Measurements from ENCODE around the gene DIS3.
"Not testable (repeated sequence)": the region's sequence is repeated elsewhere in the genome, so short reads cannot be mapped to it uniquely, and the experiment has no call there.

DNA sequence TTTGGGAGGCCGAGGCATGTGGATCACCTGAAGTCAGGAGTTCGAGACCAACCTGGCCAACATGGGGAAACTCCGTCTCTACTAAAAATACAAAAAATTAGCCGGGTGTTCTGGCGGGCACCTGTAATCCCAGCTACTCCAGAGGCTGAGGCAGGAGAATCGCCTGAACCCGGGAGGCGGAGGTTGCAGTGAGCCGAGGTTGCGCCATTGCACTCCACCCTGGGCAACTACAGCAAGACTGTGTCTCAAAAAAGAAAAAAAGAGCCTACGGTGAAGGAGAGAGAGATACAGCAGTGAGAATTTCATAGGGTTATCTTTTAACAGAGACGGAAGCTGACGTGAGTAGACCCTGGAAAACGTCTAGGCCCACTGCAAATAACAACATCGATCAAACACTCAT lies 55.5 kb downstream of the DIS3 start:
- TF ChIP-seq, protein P1, sequence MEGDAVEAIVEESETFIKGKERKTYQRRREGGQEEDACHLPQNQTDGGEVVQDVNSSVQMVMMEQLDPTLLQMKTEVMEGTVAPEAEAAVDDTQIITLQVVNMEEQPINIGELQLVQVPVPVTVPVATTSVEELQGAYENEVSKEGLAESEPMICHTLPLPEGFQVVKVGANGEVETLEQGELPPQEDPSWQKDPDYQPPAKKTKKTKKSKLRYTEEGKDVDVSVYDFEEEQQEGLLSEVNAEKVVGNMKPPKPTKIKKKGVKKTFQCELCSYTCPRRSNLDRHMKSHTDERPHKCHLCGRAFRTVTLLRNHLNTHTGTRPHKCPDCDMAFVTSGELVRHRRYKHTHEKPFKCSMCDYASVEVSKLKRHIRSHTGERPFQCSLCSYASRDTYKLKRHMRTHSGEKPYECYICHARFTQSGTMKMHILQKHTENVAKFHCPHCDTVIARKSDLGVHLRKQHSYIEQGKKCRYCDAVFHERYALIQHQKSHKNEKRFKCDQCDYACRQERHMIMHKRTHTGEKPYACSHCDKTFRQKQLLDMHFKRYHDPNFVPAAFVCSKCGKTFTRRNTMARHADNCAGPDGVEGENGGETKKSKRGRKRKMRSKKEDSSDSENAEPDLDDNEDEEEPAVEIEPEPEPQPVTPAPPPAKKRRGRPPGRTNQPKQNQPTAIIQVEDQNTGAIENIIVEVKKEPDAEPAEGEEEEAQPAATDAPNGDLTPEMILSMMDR (IDR thresholded peaks at IDR 0.05): not testable (repeated sequence)
- not testable (repeated sequence) for TF ChIP-seq POLR2A (IDR thresholded peaks at IDR 0.05; ENCODE audit: low read depth)

Measured in esophagus muscularis mucosa (tissue), 3 donors.